Left forelimb (tissue), 1 donor: Measurements from ENCODE around the gene SLC16A12.
"Not testable (repeated sequence)": the region's sequence is repeated elsewhere in the genome, so short reads cannot be mapped to it uniquely, and the experiment has no call there.

Experiments used
- DNase-seq: peaks from one replicate; pipeline ENCODE4 v3.0.0-alpha.2; 2018; ENCODE audit warnings: low spot score

The SLC16A12 gene

GRCh38 chr10:89470628-89471027 is 64.8 kb downstream of the SLC16A12 start:
- DNase-seq: no peak

DNA sequence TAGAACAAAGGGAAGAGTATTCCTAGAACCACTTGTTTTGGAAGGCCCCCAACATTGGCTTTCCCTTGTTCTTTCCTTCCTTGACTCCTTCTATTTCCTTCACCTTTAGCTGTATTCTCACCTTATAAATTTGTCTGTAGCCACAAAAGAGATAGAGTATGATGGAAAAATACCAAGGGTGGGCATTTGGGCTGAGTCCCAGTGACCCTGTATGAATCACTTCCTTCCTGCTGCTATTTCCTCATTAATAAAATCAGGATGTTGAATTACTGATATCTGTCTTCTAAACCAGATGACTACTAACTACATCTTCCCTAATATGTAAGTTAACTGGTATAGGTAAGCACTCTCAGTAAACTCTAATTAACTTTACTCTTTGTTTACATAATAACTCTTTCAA is 65.9 kb downstream of the SLC16A12 start:
- DNase-seq: no peak

DNA sequence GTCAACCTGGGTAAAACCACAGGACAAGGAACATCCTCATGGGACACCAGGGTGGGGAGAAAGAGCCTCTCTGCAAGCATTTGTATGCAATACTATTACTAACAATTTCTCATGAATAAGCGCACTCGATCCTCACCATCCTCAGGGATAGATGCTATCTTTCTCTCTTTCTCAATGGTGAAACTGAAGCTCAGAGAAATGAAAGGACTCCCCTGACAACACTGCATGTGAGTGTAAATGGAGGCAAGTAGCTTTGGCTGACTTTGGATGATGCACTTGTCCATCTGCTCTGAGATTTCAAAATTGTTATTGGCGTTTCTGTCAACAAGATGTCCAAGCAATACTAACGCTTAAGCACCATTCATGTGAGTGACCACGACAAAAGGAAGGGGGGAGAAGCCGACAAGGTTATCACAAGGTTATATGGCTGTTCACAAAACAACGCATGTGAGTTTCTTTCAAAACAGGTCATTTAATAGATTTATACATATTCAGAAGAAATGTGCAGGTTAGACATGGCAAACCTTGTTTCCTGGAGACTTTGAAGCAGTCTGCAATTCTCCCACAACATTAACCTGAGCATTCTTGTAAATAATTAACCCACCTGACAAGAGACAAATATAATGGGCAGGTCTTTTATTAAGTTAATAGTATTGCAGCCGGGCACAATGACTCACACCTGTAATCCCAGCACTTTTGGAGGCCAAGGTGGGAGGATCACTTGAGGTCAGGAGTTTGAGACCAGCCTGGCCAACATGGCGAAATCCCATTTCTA is 67.0 kb downstream of the SLC16A12 start:
- no peak for DNase-seq

DNA sequence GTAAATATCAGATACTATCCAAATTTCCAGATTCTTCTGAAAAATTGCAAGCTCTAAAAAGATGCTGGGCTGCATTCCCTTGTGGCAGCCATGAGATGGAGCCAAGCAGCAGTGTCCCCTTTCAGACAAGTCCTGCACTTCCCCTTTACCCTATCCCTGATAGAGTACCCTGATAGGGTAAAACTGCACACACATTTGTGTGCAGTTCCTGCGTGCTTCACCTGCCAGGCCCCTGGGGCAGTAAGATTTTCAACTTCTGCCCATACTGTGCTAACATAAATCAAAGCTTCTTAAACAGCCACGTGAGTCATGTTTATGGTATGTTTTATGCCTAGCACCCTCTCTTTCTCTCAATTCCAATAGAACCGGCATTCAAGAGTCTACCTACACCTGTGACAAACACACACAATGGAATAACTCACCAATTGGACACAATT is 68.8 kb downstream of the SLC16A12 start:
- no peak for DNase-seq

GRCh38 chr10:89465196-89465595 is 70.2 kb downstream of the SLC16A12 start:
- no peak for DNase-seq

- DNase-seq: no peak
Measured at GRCh38 chr10:89463846-89464537, 71.4 kb downstream of the SLC16A12 start.

DNA sequence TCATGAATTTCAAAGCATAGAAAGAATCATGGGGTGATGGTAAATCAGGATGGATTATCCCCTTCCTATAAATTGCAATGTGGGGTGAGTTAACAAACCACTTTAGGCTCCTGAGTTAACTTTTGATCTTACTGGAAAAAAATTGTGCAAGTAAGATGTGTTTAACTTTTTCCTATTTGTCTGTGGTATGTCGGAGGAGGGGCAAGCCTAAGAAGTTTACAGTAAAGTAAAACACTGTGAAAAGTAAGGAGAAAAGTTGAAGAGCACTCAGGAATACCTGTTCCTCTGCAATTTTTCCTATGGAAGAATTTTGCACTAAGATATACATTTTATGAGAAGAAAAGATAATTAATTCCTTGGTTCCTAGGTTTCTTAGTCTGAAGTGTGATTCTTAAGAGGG is 76.6 kb downstream of the SLC16A12 start:
- no peak for DNase-seq

DNA sequence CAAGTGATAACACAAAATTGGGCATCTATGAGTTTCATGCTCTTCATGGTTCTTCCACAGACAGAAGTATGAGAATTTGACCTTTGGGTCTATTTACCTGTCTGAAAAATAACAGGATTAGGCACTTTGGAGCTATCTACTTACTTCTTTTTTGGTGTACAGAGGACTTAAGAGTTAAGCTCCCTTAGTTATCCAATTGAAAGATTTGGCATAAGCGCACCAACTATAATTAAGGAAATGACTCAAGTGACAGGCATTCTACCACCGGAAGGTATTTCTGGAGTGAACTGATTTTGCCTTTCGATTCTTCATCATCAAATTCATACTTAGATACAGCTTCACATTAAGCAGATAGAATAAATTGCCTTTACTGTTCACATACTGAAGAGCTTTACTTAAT is 77.1 kb downstream of the SLC16A12 start:
- no peak for DNase-seq

DNA sequence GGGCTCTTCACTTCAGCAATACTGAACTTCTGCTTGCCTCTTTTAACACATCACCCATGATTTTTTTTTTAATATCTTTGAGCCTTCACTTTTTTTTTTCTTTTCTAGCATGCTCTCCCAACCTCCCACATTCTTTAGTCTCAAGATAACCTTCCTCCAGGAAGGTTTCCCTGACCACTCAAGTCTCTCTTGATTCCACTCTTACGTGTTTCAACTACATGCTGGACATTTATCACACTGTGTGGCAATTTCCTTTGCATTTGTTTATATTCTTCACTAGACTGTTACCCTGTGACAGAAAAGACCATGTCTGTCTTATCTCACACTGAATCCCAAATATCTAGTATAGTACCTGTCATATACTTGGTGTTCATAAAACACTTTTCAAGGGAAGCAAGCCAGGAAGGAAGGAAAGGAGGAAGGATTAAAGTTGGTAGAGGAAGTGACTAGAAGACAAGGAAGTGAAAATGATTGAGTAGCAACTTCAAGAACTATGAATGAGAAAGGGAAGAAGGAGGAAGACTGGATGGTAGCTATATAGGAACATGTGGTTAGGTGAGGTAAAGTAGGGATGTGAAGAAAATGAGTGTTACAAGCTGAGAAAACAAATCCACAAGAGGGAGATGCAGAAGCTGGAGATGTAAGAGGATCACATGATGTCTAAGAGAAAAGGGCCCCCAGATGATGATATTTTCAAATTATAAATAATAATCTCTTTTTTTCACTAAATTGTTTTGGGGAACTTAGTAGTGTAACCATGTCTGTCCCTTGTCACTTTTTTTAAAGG is 80.6 kb downstream of the SLC16A12 start:
- no peak for DNase-seq

- no peak for DNase-seq
Measured at GRCh38 chr10:89452193-89452592, 83.2 kb downstream of the SLC16A12 start.

DNA sequence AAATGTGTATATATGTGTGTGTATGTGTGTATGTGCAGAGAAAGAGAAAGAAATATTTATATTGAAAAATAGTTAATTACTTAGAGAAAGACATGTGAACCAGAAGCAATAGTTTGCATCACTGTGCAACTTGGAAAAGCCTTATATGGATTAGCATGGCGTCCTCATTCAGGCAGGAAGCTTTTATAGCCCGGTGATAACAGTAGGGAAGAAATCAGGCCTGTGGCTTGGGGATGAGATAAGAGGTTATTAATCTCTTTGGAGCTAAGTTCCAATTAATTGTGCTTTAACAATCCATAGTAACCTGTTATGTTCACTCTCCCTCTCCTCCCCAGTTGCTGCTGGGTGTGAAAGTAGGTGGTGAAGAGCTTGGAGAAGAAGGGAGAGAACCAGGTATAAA is 84.5 kb downstream of the SLC16A12 start:
- no peak for DNase-seq

- DNase-seq: not testable (repeated sequence)
Measured at GRCh38 chr10:89444819-89445218, 90.6 kb downstream of the SLC16A12 start.

DNA sequence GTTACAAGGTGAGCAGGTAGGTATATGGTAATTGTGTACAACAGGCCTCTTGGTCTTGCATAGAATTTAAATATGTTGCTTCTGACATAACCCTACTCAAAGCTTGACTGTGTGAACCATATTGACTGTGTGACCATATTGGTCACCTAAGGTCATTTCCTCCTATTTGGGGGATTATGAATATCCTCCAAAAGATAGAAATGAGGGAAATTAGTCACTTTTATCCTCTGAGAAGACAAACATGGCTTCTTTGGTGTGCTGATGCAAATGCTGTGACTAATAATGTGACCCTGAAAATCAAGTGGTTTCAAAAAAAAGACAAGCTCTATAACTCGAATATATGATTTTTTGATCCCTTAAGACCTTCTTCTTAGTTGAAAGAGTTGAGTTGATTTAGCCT is 93.1 kb downstream of the SLC16A12 start:
- no peak for DNase-seq

- DNase-seq: no peak
Measured at GRCh38 chr10:89440226-89441009, 95.0 kb downstream of the SLC16A12 start.

DNA sequence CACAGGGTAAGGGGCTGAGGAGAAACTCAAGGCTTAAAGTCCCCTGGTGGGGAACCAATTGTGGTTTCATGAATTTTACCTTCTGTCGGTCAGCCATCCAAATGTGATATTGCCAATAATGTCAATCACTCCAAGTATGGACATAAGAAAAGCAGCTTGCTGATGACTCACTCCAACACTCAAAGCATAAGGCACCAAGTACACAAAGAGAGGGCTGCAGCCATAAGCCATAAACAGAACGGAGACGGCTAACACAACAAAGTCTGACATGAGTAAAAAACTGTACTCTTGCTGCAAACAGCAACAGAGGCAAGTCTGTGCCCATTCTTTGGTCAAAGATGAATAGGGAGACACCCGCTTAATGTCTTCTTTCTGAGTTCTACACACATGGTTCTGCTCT is 96.9 kb downstream of the SLC16A12 start:
- no peak for DNase-seq

DNA sequence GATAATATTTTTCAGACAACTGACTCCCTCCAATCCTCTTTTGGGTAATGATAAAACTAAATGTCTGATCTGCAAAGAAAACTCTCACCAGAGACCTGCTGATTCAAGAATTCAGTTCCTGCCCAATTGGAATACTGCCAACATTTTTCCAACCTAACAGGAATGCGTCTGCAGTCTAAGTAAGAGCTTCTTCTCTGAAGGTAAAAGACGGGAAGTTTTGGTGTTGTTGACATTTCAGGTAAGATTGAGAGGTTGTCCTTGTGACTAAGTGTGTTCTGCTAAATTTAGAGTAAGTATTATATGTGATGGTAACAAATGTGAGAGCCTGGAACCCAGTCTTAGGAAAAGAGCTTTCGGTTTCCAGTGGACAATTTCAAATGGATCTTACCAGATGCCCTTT is 103.4 kb downstream of the SLC16A12 start:
- DNase-seq: no peak

DNA sequence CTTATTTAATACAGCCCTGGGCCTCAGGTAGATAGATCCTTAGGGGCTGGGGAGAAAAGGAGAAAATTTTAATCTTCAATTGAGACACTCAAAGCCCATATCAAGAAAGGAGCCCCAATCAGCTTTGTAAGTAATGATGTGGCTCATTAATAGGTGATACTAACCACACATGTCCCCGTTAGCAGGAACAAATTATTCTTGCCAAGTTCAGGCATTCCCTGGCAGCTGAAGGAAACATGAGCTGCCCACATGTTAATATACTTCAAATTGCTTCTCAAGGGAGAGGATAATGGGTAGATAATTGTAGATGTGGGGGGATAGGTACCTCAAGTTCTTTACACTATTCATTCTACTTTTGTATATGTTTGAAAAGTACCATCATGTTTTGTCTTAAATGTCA is 106.5 kb downstream of the SLC16A12 start:
- DNase-seq: no peak

DNA sequence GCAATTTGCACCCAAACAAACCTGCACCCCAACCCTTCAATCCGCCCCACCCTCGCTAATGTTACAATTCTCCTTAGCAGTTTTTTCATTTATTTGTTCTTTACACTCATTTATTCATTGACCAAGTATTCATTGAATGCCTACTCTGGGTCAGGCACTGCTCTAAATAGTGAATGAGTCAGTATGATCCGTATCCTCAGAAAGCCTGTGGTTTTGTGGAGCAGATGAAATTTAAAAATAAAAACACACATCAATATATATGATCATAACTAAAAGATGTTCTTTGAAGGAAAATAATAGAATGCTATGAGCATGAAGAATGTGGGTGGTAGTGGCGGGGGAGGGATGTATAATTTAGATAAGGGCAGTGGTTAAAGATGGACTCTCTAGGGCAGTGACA is 107.8 kb downstream of the SLC16A12 start:
- DNase-seq: no peak

DNA sequence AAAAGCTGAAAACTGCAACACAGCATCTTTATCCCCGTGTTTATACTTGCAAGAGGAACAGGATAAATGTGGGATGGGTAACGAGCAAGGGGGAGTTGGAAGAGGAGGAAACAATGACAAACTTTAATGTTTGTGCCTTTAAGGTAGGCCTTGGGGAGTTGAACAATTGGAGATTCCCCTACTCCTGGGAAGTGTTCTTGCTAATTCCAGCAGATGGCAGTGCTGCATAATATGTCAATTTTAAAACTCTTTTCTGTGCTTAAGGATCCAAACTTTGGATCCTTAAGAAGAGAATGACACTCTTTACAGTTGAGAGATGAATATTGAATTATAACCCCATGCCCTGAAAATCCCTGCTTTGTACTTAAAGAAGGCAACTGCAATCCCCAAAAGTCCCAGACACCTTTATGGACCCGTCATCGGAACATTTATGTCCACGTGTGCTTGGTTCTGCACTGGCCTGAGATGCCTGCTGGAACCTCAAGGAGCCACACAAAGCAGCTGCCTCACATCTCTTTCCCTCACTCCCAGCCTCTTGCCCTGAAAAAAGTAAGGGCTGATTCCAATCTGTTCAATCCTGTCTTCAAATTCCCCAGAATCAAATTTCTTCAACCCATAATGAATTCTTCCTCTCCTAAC is 109.0 kb downstream of the SLC16A12 start:
- DNase-seq: no peak

- no peak for DNase-seq
Measured at GRCh38 chr10:89425000-89425399, 110.4 kb downstream of the SLC16A12 start.

GRCh38 chr10:89421018-89421476 is 114.3 kb downstream of the SLC16A12 start:
- DNase-seq: no peak
